Mesenchymal stem cell (in vitro differentiated cells and primary cell): ENCODE results near the gene FUT7. TPM values are rescaled to one million over a fixed set of nuclear protein-coding genes. Genes with fewer than 3 reads are reported as not detected.

ENCODE experiments used
- DNase-seq: peaks from one replicate; pipeline ENCODE4 v3.0.0-alpha.2; 2013
- H2AFZ ChIP-seq: one replicate; pipeline ENCODE4 v1.6.1; 2013; ENCODE audit warnings: low read depth, mild to moderate bottlenecking, control low read depth, inconsistent platforms, low read length, moderate library complexity
- H2AK5ac ChIP-seq: 2 replicates; pipeline ENCODE4 v1.6.1; 2013; ENCODE audit warnings: low read length, moderate library complexity, mild to moderate bottlenecking, inconsistent platforms; ENCODE audit not compliant: severe bottlenecking
- H2BK120ac ChIP-seq: one replicate; pipeline ENCODE4 v1.6.1; 2013; ENCODE audit warnings: low read depth, mild to moderate bottlenecking, inconsistent platforms, low read length, moderate library complexity
- H2BK12ac ChIP-seq, 2 experiments: one replicate each; pipeline ENCODE4 v1.6.1; 2013; ENCODE audit warnings: inconsistent platforms in 2 of 2, low read length in 2 of 2, mild to moderate bottlenecking in 2 of 2, moderate library complexity in 2 of 2, control low read depth in 1 of 2
- H2BK15ac ChIP-seq: one replicate; pipeline ENCODE4 v1.6.1; 2013; ENCODE audit warnings: mild to moderate bottlenecking, low read depth, inconsistent platforms; ENCODE audit not compliant: poor library complexity, severe bottlenecking
- H2BK5ac ChIP-seq: 2 replicates; pipeline ENCODE4 v1.6.1; 2013; ENCODE audit warnings: low read depth, mild to moderate bottlenecking, low read length, control low read depth, inconsistent platforms; ENCODE audit not compliant: poor library complexity, severe bottlenecking
- H3K14ac ChIP-seq, 2 experiments: one replicate each; pipeline ENCODE4 v1.6.1; 2013; ENCODE audit warnings: inconsistent platforms in 2 of 2, low read length in 2 of 2, control low read depth in 1 of 2, mild to moderate bottlenecking in 1 of 2, moderate library complexity in 1 of 2
- H3K18ac ChIP-seq, 2 experiments: one replicate each; pipeline ENCODE4 v1.6.1; 2013; ENCODE audit warnings: inconsistent platforms in 2 of 2, low read length in 2 of 2, control low read depth in 1 of 2, low read depth in 1 of 2, mild to moderate bottlenecking in 1 of 2
- H3K23ac ChIP-seq, 2 experiments: one replicate each; pipeline ENCODE4 v1.6.1; 2013; ENCODE audit warnings: inconsistent platforms in 2 of 2, low read length in 2 of 2, mild to moderate bottlenecking in 2 of 2, moderate library complexity in 2 of 2, control low read depth in 1 of 2
- H3K27ac ChIP-seq: 2 replicates; pipeline ENCODE4 v1.5.1; 2013; ENCODE audit warnings: mild to moderate bottlenecking, moderate library complexity, low read length, control low read depth, inconsistent platforms; ENCODE audit not compliant: poor library complexity, severe bottlenecking
- H3K27me3 ChIP-seq, 2 experiments: 2 replicates each; pipeline versions ENCODE4 v1.6.1 to v1.7.0; 2013; ENCODE audit warnings: low read length in 2 of 2, mild to moderate bottlenecking in 2 of 2, moderate library complexity in 2 of 2, control low read depth in 1 of 2, inconsistent platforms in 1 of 2; ENCODE audit not compliant: control insufficient read depth in 1 of 2, insufficient read depth in 1 of 2
- H3K36me3 ChIP-seq, 2 experiments: 2 replicates each; pipeline versions ENCODE4 v1.6.1 to v1.7.0; 2013; ENCODE audit warnings: low read length in 2 of 2, control low read depth in 1 of 2, inconsistent platforms in 1 of 2, low read depth in 1 of 2, mild to moderate bottlenecking in 1 of 2; ENCODE audit not compliant: insufficient read depth in 2 of 2, control insufficient read depth in 1 of 2
- H3K4ac ChIP-seq, 2 experiments: one replicate each; pipeline ENCODE4 v1.6.1; 2013; ENCODE audit warnings: inconsistent platforms in 2 of 2, low read length in 2 of 2, mild to moderate bottlenecking in 2 of 2, moderate library complexity in 2 of 2, control low read depth in 1 of 2, low read depth in 1 of 2
- H3K4me1 ChIP-seq: 2 replicates; pipeline ENCODE4 v1.6.1; 2013; ENCODE audit warnings: low read depth, low read length, control low read depth; ENCODE audit not compliant: control insufficient read depth, insufficient read depth
- H3K4me2 ChIP-seq: 2 replicates; pipeline ENCODE4 v1.6.1; 2013; ENCODE audit warnings: low read length, mild to moderate bottlenecking, inconsistent platforms; ENCODE audit not compliant: poor library complexity, severe bottlenecking
- H3K4me3 ChIP-seq, 2 experiments: 2 replicates each; pipeline versions ENCODE4 v1.5.1 to v1.7.0; 2013; ENCODE audit warnings: low read length in 2 of 2, mild to moderate bottlenecking in 2 of 2, control low read depth in 1 of 2, low read depth in 1 of 2; ENCODE audit not compliant: insufficient read depth in 1 of 2
- H3K79me1 ChIP-seq: replicated peaks from 2 replicates; pipeline ENCODE4 v1.6.1; 2013; ENCODE audit warnings: mild to moderate bottlenecking, control low read depth, low read length, inconsistent platforms; ENCODE audit not compliant: poor library complexity, severe bottlenecking
- H3K9ac ChIP-seq: 2 replicates; pipeline ENCODE4 v1.7.0; 2013; ENCODE audit warnings: mild to moderate bottlenecking, low read length, moderate library complexity
- H3K9me3 ChIP-seq: 2 replicates; pipeline ENCODE4 v1.7.0; 2013; ENCODE audit warnings: mild to moderate bottlenecking, low read length; ENCODE audit not compliant: control insufficient read depth
- H4K8ac ChIP-seq: one replicate; pipeline ENCODE4 v1.6.1; 2013; ENCODE audit warnings: inconsistent platforms, mild to moderate bottlenecking, low read length, moderate library complexity
- H4K91ac ChIP-seq: one replicate; pipeline ENCODE4 v1.6.1; 2013; ENCODE audit warnings: mild to moderate bottlenecking, low read length, inconsistent platforms
- WGBS: methylation state at CpG from one replicate; pipeline ENCODE4 v1.1.7; 2013; ENCODE audit warnings: mixed read lengths; 5-methylcytosine and 5-hydroxymethylcytosine counted together
- polyA plus RNA-seq, 2 experiments: library from polyadenylated mRNA; stranded (reverse); fragments of 200-250 nt; gene quantifications; one replicate each; pipeline ENCODE4 v1.2.3, GENCODE V29; 2013

FUT7 gene, protein sequence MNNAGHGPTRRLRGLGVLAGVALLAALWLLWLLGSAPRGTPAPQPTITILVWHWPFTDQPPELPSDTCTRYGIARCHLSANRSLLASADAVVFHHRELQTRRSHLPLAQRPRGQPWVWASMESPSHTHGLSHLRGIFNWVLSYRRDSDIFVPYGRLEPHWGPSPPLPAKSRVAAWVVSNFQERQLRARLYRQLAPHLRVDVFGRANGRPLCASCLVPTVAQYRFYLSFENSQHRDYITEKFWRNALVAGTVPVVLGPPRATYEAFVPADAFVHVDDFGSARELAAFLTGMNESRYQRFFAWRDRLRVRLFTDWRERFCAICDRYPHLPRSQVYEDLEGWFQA
- not detected for polyA plus RNA-seq (2013, experiment 1 of 2)
- not detected for polyA plus RNA-seq (2013, experiment 2 of 2)

DNA sequence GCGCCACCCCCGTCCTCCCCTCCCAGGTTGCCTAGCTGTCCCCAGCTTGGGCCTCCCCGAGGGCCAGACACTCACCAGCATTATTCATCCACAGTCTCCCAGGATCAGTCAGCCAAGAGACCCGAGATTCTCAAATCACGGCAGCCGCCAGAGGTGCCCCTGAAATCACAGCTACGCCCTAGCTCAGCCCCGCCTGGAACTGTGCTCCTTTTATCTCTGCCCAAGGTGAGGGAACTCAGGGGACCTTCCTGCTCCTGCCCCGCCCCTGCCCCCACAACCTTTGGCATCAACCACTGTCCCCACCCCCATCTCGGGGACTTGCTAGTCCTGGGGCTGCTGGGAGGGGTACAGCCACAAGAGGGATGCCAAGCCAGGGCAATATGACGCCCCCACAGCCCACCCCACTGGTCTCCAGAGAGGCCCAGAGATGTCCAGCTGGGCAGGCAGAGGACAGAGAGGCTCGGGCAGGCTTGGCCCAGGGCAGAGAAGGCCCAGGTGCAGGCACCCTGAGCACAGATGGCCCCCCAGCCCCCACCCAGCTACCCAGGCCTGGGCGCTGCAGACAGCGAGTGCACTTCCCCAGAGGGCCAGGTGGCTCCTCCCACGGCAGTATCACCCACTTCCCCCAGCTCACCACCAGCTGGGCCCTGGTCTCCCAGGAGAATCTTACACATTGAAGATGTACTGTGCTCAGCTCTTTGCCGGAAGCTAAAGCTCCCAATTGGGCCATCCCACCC lies at the start of gene FUT7:
FUT7 (minus strand) TSS at position 185 of the 737 bp plus-strand sequence; CDS start at position 88, 97 bp downstream.
- peaks cover 4 to 11% of the 10 kb centered on the region in 2 experiments for H3K27me3 ChIP-seq
- WGBS = 74% methylated on average over 16 of the region's 16 CpGs

DNA sequence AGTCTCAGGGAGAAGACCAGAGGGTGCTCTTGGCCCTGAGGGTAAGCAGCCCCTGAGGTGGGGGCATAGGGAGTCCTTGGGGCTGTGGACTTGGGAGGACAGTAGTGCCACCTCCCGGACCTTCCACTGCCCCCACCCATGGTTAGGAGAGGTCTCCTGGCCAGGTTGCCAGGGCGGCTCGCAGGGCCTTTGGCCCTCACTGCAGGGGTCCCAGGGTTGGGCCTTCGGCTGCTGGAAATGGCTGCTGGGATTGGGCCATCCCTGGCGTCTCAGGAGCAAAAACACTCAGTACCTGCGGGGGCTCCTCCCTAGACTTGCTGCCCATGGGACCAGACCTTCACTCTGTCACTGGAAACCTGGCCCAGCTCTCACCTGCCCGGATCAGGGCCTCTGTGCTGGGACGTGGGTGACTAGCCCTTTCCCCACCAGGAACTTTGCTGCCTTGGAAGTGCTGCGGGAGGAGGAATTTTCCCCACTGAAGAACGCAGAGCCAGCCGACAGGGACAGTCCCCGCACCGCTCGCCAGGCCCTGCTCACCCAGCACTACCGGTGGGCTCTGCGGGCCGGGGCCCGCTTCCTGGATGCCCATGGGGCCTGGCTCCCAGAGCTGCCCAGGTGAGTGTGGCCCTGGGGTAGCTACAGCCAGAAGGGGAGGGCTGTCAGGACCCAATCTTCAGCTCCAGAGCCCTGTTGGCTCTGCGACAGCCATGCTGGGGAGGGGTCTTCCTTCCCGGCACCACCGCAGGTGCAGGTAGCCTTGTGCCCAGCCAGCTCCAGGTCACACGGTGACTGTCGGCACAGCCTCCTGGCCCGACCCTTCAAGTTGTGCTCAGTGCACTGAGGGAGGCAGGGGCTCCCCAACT lies 48.6 kb upstream of the FUT7 start:
- Histone ChIP-seq H4K91ac (no peak overlapping the region), H2BK15ac (no peak overlapping the region), H3K79me1 (peaks cover 27% of the 10 kb centered on the region), H3K9ac (no peak overlapping the region), H2AFZ (no peak overlapping the region), H3K23ac (no peak overlapping the region), H3K4me3 (no peak overlapping the region), H2BK12ac (no peak overlapping the region), H3K27ac (no peak overlapping the region), H3K36me3 (peaks cover 45 to 46% of the 10 kb centered on the region in 2 experiments), H3K18ac (no peak overlapping the region), H2BK5ac (no peak overlapping the region), H3K27me3 (no peaks in the 10 kb centered on the region), H2BK120ac (no peak overlapping the region), H3K14ac (no peak overlapping the region), H4K8ac (no peak overlapping the region), H2AK5ac (no peak overlapping the region), H3K9me3 (no peaks in the 10 kb centered on the region), H3K4me2 (no peak overlapping the region), H3K4me1 (peaks cover 52% of the 10 kb centered on the region), H3K4ac (no peak overlapping the region)
- no peak for DNase-seq
- WGBS = 95% methylated on average over 21 of the region's 24 CpGs

More for the DNA sequence above, at the start of gene FUT7:
- Histone ChIP-seq H3K4me1 (peaks cover 20% of the 10 kb centered on the region), H2BK15ac (no peak within 1 kb of the TSS), H3K9ac (no peak within 1 kb of the TSS), H3K4ac (no peak within 1 kb of the TSS), H4K8ac (no peak within 1 kb of the TSS), H3K14ac (no peak within 1 kb of the TSS), H3K36me3 (peaks cover 0 to 6% of the 10 kb centered on the region in 2 experiments), H3K4me2 (no peak within 1 kb of the TSS), H2BK120ac (no peak within 1 kb of the TSS), H2BK12ac (no peak within 1 kb of the TSS), H2AK5ac (no peak within 1 kb of the TSS), H3K27ac (no peak within 1 kb of the TSS), H3K18ac (no peak within 1 kb of the TSS), H3K79me1 (no peaks in the 10 kb centered on the region), H2BK5ac (no peak within 1 kb of the TSS), H4K91ac (peak within 1 kb of the TSS; percentile 10), H3K4me3 (no peak within 1 kb of the TSS), H3K9me3 (no peaks in the 10 kb centered on the region), H3K23ac (no peak within 1 kb of the TSS), H2AFZ (no peak within 1 kb of the TSS)
- DNase-seq = no peak

- H2AFZ ChIP-seq = no peak overlapping the region
- H3K18ac ChIP-seq = peak overlapping the region in 1 of 2 experiments; percentile 22
- H3K4ac ChIP-seq = no peak overlapping the region
- DNase-seq = no peak
- no peak overlapping the region for H4K91ac ChIP-seq
- no peak overlapping the region for H3K27ac ChIP-seq
- H3K23ac ChIP-seq = peak overlapping the region in 1 of 2 experiments; percentile 54
- no peak overlapping the region for H2BK5ac ChIP-seq
- no peaks in the 10 kb centered on the region for H3K27me3 ChIP-seq
- H3K4me1 ChIP-seq = peaks cover 44% of the 10 kb centered on the region
- H3K4me3 ChIP-seq = no peak overlapping the region
- peaks cover 27% of the 10 kb centered on the region for H3K79me1 ChIP-seq
- H2BK12ac ChIP-seq = peak overlapping the region in 1 of 2 experiments; percentile 8
- no peaks in the 10 kb centered on the region for H3K9me3 ChIP-seq
- peak overlapping the region in 1 of 2 experiments; percentile 69 for H3K14ac ChIP-seq
- no peak overlapping the region for H2BK120ac ChIP-seq
- no peak overlapping the region for H2BK15ac ChIP-seq
- H3K4me2 ChIP-seq = no peak overlapping the region
- H3K9ac ChIP-seq = no peak overlapping the region
- H3K36me3 ChIP-seq = peaks cover 45 to 46% of the 10 kb centered on the region in 2 experiments
- 84% methylated on average over 13 of the region's 13 CpGs for WGBS
- H2AK5ac ChIP-seq = no peak overlapping the region
- H4K8ac ChIP-seq = no peak overlapping the region
These were observed 47.5 kb upstream of the FUT7 start for GRCh38 chr9:137079401-137079787.
